Transverse colon (tissue), 4 donors: ENCODE measurements around the gene CP. TPM values are rescaled to one million over a fixed set of nuclear protein-coding genes. Genes with fewer than 3 reads are reported as not detected.
A peak's percentile ranks its signal among the peaks of the same experiment; 100 is the strongest.
"Not testable (repeated sequence)": the region's sequence is repeated elsewhere in the genome, so short reads cannot be mapped to it uniquely, and the experiment has no call there.

Experiments
- DNase-seq: peaks from one replicate; pipeline ENCODE4 v3.0.0-alpha.2; 2019
- H3K27ac ChIP-seq, 4 donors: fragments of 200-600 bp; sonication (generic); 2 replicates each; pipeline ENCODE4 v1.5.1; 2016 to 2018; ENCODE audit warnings: inconsistent platforms in 4 of 4
- H3K27me3 ChIP-seq: fragments of 200-600 bp; sonication (generic); 2 replicates; pipeline ENCODE4 v1.5.1; 2017; ENCODE audit warnings: inconsistent platforms
- H3K36me3 ChIP-seq, 4 donors: fragments of 200-600 bp; sonication (generic); 2 replicates each; pipeline ENCODE4 v1.5.1; 2017 to 2019; ENCODE audit warnings: inconsistent platforms in 4 of 4
- H3K4me1 ChIP-seq, 4 donors: fragments of 200-600 bp; sonication (generic); 2 replicates each; pipeline ENCODE4 v1.5.1; 2017 to 2020; ENCODE audit warnings: inconsistent platforms in 4 of 4
- H3K4me3 ChIP-seq, 4 donors: fragments of 200-600 bp; sonication (generic); 1 replicate in 1 of 4; 2 replicates in 3 of 4; pipeline versions ENCODE4 v1.5.1 to v1.6.1; 2017 to 2019; ENCODE audit warnings: inconsistent platforms in 4 of 4
- H3K9me3 ChIP-seq, 2 donors: fragments of 200-600 bp; sonication (generic); 2 replicates each; pipeline ENCODE4 v1.5.1; 2017 to 2019; ENCODE audit warnings: inconsistent platforms in 2 of 2
- EP300 ChIP-seq: sonication (generic); formaldehyde crosslinking; IDR thresholded peaks from one replicate; pipeline ENCODE4 v1.6.1; 2017; ENCODE audit warnings: antibody characterized with exemption, low read depth
- POLR2A ChIP-seq: fragments of 450-650 bp; IDR thresholded peaks from one replicate; pipeline ENCODE4 v1.6.1; 2016; ENCODE audit warnings: antibody characterized with exemption, mild to moderate bottlenecking, moderate library complexity
- POLR2AphosphoS5 ChIP-seq, 3 donors: sonication (generic); formaldehyde crosslinking; IDR thresholded peaks; one replicate each; pipeline ENCODE4 v1.6.1; 2016; ENCODE audit warnings: antibody characterized with exemption in 3 of 3
- whole genome bisulfite sequencing, 2 donors: methylation state at CpG; one replicate each; pipeline ENCODE4 v1.1.5; 2018; ENCODE audit warnings: low coverage in 1 of 2; 5-methylcytosine and 5-hydroxymethylcytosine counted together
- in situ Hi-C, 4 donors: fragments of 200-750 bp; cut with MboI; loops; one replicate each; pipeline versions ENCODE4 v1.15.0 to v1.15.1; 2017; ENCODE audit warnings: low sequenced_read_pairs in 3 of 4, low pct_ligation_motif_present in 1 of 4, low pct_unique_long_range_greater_than_20kb in 1 of 4
- intact Hi-C: fragments of 100-400 bp; cut with DNase I; formaldehyde crosslinking; loops from one replicate; pipeline ENCODE4 v1.15.1; 2023; ENCODE audit warnings: low total_unique reads
- total RNA-seq, 4 donors: library from RNA; depleted of rRNA; stranded (reverse); fragments of >200 nt; gene quantifications; one replicate each; pipeline ENCODE4 v1.1.0, GENCODE V29; 2016
- TF ChIP-seq, protein P1 (sequence below), 5 experiments: fragments of 200-600 bp in 3 of 5; fragments of 450-650 bp in 2 of 5; sonication (generic) in 3 of 5; IDR thresholded peaks; 1 replicate in 2 of 5; 2 replicates in 3 of 5; pipeline ENCODE4 v1.5.1; 2016 to 2017; ENCODE audit warnings: antibody characterized with exemption in 5 of 5, inconsistent platforms in 3 of 5, mild to moderate bottlenecking in 2 of 5, moderate library complexity in 1 of 5

Gene CP
- total RNA-seq, 4 donors from 2014 or later, result 0.80 to 19.5 (median 7.0) TPM; not detected in 1

- H3K27ac ChIP-seq, result peak overlapping the region in 3 of 4 donors; percentile 9 to 42 (median 37)
- in situ Hi-C loops (no loop called here), intact Hi-C loops (no loop called here)
- no peak for TF ChIP-seq POLR2AphosphoS5 (IDR thresholded peaks at IDR 0.05)
- TF ChIP-seq EP300, result no peak
- TF ChIP-seq, protein P1, sequence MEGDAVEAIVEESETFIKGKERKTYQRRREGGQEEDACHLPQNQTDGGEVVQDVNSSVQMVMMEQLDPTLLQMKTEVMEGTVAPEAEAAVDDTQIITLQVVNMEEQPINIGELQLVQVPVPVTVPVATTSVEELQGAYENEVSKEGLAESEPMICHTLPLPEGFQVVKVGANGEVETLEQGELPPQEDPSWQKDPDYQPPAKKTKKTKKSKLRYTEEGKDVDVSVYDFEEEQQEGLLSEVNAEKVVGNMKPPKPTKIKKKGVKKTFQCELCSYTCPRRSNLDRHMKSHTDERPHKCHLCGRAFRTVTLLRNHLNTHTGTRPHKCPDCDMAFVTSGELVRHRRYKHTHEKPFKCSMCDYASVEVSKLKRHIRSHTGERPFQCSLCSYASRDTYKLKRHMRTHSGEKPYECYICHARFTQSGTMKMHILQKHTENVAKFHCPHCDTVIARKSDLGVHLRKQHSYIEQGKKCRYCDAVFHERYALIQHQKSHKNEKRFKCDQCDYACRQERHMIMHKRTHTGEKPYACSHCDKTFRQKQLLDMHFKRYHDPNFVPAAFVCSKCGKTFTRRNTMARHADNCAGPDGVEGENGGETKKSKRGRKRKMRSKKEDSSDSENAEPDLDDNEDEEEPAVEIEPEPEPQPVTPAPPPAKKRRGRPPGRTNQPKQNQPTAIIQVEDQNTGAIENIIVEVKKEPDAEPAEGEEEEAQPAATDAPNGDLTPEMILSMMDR (IDR thresholded peaks at IDR 0.05), result no peak
- no peak for TF ChIP-seq POLR2A
- H3K9me3 ChIP-seq, result no peaks in the 10 kb centered on the region
- H3K4me3 ChIP-seq, result peak overlapping the region in 1 of 4 donors; percentile 17
- H3K27me3 ChIP-seq, result no peaks in the 10 kb centered on the region
- no peak for DNase-seq
- peaks cover 6 to 34% (median 17%) of the 10 kb centered on the region in 4 donors for H3K4me1 ChIP-seq
- H3K36me3 ChIP-seq, result no peaks in the 10 kb centered on the region
- WGBS, 2 donors, result 33 to 57% methylated on average over 3 of the region's 3 CpGs
These were observed 24.3 kb upstream of the CP start for GRCh38 chr3:149245738-149246451.

DNA sequence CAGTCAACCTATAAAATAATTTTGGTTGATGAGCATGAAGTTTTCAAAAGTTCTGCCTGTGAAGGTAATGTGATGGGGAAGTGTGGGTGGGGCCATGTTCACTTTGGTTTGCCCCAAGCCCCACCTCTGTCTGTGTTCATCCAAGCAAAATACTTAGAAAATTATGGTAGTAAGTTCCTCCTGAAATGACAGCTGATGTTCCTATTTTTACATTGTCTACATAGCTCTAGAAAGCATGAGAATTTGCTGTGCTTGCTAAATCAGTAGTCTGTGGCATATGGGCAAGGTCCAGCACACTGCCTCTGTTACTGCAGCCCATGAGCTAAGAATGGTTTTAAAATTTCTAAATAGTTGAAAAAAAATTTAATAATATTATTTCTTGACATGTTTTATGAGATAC is 21.9 kb upstream of the CP start:
- no peak for DNase-seq
- TF ChIP-seq, protein P1 (IDR thresholded peaks at IDR 0.05), result no peak
- no peak for TF ChIP-seq POLR2AphosphoS5 (IDR thresholded peaks at IDR 0.05)
- no peak for TF ChIP-seq EP300
- no peak for TF ChIP-seq POLR2A
- intact Hi-C loops, result no loop called here
- Histone ChIP-seq H3K36me3 (no peaks in the 10 kb centered on the region), H3K9me3 (no peaks in the 10 kb centered on the region), H3K27ac (no peak overlapping the region), H3K4me1 (peaks cover 6 to 34% (median 17%) of the 10 kb centered on the region in 4 donors), H3K27me3 (no peaks in the 10 kb centered on the region), H3K4me3 (no peak overlapping the region)
- in situ Hi-C loops, result no loop called here

DNA sequence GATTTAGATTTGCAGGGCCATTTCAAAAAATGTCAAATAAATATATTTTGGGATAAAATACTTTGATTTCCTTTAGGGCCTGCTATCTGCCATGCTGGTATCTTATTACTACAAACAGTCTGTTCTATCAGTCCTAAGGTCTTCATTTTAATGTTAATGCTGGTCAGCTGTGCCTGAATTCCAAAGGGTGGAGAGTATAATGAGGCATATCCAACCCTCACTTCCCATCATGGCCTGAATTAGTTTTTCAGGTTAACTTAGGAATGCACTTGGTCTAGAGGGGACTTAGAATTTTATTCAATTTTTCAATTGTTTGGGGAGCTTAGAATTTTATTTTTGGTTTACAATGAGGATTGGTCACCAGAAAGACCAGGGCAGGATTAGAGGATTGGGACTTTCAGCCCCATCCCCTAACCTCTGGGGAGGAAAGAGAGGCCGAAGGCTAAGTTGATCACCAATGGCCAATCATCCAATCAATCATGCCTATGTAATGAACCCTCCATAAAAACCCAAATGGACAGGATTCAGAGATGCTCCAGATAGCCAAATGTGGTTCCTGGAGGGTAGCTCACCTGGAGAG is 17.8 kb upstream of the CP start:
- TF ChIP-seq EP300 (no peak), POLR2AphosphoS5 (IDR thresholded peaks at IDR 0.05) (no peak), POLR2A (no peak)
- TF ChIP-seq, protein P1 (IDR thresholded peaks at IDR 0.05), result no peak
- intact Hi-C loops (no loop called here), in situ Hi-C loops (no loop called here)
- no peak for DNase-seq
- no peak overlapping the region for H3K27ac ChIP-seq
- no peaks in the 10 kb centered on the region for H3K27me3 ChIP-seq
- H3K4me1 ChIP-seq, result peaks cover 0 to 6% (median 3%) of the 10 kb centered on the region in 4 donors
- H3K9me3 ChIP-seq, result no peaks in the 10 kb centered on the region
- no peak overlapping the region for H3K4me3 ChIP-seq
- WGBS, 2 donors, result 89% methylated on average over 1 of the region's 1 CpG; no CpG with 5 or more reads in 1 of the 2 donors
- no peaks in the 10 kb centered on the region for H3K36me3 ChIP-seq

DNA sequence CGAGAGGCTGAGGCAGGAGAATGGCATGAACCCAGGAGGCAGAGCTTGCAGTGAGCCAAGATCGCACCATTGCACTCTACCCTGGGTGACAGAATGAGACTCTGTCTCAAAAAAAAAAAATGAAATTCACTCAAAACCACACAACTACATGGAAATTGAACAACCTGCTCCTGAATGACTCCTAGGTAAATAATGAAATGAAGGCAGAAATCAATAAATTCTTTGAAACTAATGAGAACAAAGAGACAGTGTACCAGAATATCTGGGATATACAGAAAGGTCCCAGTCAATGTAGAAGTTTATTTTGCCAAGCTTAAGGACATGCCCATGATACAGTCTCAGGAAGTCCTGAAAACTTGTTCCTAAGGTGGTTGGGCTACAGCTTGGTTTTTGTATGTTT is 16.6 kb upstream of the CP start:
- intact Hi-C loops, in situ Hi-C loops: not testable (repeated sequence)
- WGBS, 2 donors, result 95 to 100% methylated on average over 1 to 2 of the region's 2 CpGs

More for the DNA sequence above, 16.6 kb upstream of the CP start:
- H3K27ac ChIP-seq, DNase-seq, H3K36me3 ChIP-seq, H3K9me3 ChIP-seq, H3K4me1 ChIP-seq, H3K27me3 ChIP-seq, H3K4me3 ChIP-seq: not testable (repeated sequence)
